Mesenchymal stem cell (in vitro differentiated cells and primary cell): ENCODE measurements around the gene TMEM200A.

ENCODE experiments used
- DNase-seq: peaks from one replicate; pipeline ENCODE4 v3.0.0-alpha.2; 2013
- H2AFZ ChIP-seq: one replicate; pipeline ENCODE4 v1.6.1; 2013; ENCODE audit warnings: low read depth, mild to moderate bottlenecking, control low read depth, inconsistent platforms, low read length, moderate library complexity
- H2AK5ac ChIP-seq: 2 replicates; pipeline ENCODE4 v1.6.1; 2013; ENCODE audit warnings: low read length, moderate library complexity, mild to moderate bottlenecking, inconsistent platforms; ENCODE audit not compliant: severe bottlenecking
- H2BK120ac ChIP-seq: one replicate; pipeline ENCODE4 v1.6.1; 2013; ENCODE audit warnings: low read depth, mild to moderate bottlenecking, inconsistent platforms, low read length, moderate library complexity
- H2BK12ac ChIP-seq, 2 experiments: one replicate each; pipeline ENCODE4 v1.6.1; 2013; ENCODE audit warnings: inconsistent platforms in 2 of 2, low read length in 2 of 2, mild to moderate bottlenecking in 2 of 2, moderate library complexity in 2 of 2, control low read depth in 1 of 2
- H2BK15ac ChIP-seq: one replicate; pipeline ENCODE4 v1.6.1; 2013; ENCODE audit warnings: mild to moderate bottlenecking, low read depth, inconsistent platforms; ENCODE audit not compliant: poor library complexity, severe bottlenecking
- H2BK5ac ChIP-seq: 2 replicates; pipeline ENCODE4 v1.6.1; 2013; ENCODE audit warnings: low read depth, mild to moderate bottlenecking, low read length, control low read depth, inconsistent platforms; ENCODE audit not compliant: poor library complexity, severe bottlenecking
- H3K14ac ChIP-seq, 2 experiments: one replicate each; pipeline ENCODE4 v1.6.1; 2013; ENCODE audit warnings: inconsistent platforms in 2 of 2, low read length in 2 of 2, control low read depth in 1 of 2, mild to moderate bottlenecking in 1 of 2, moderate library complexity in 1 of 2
- H3K18ac ChIP-seq, 2 experiments: one replicate each; pipeline ENCODE4 v1.6.1; 2013; ENCODE audit warnings: inconsistent platforms in 2 of 2, low read length in 2 of 2, control low read depth in 1 of 2, low read depth in 1 of 2, mild to moderate bottlenecking in 1 of 2
- H3K23ac ChIP-seq, 2 experiments: one replicate each; pipeline ENCODE4 v1.6.1; 2013; ENCODE audit warnings: inconsistent platforms in 2 of 2, low read length in 2 of 2, mild to moderate bottlenecking in 2 of 2, moderate library complexity in 2 of 2, control low read depth in 1 of 2
- H3K27ac ChIP-seq: 2 replicates; pipeline ENCODE4 v1.5.1; 2013; ENCODE audit warnings: mild to moderate bottlenecking, moderate library complexity, low read length, control low read depth, inconsistent platforms; ENCODE audit not compliant: poor library complexity, severe bottlenecking
- H3K27me3 ChIP-seq, 2 experiments: 2 replicates each; pipeline versions ENCODE4 v1.6.1 to v1.7.0; 2013; ENCODE audit warnings: low read length in 2 of 2, mild to moderate bottlenecking in 2 of 2, moderate library complexity in 2 of 2, control low read depth in 1 of 2, inconsistent platforms in 1 of 2; ENCODE audit not compliant: control insufficient read depth in 1 of 2, insufficient read depth in 1 of 2
- H3K36me3 ChIP-seq, 2 experiments: 2 replicates each; pipeline versions ENCODE4 v1.6.1 to v1.7.0; 2013; ENCODE audit warnings: low read length in 2 of 2, control low read depth in 1 of 2, inconsistent platforms in 1 of 2, low read depth in 1 of 2, mild to moderate bottlenecking in 1 of 2; ENCODE audit not compliant: insufficient read depth in 2 of 2, control insufficient read depth in 1 of 2
- H3K4ac ChIP-seq, 2 experiments: one replicate each; pipeline ENCODE4 v1.6.1; 2013; ENCODE audit warnings: inconsistent platforms in 2 of 2, low read length in 2 of 2, mild to moderate bottlenecking in 2 of 2, moderate library complexity in 2 of 2, control low read depth in 1 of 2, low read depth in 1 of 2
- H3K4me1 ChIP-seq: 2 replicates; pipeline ENCODE4 v1.6.1; 2013; ENCODE audit warnings: low read depth, low read length, control low read depth; ENCODE audit not compliant: control insufficient read depth, insufficient read depth
- H3K4me2 ChIP-seq: 2 replicates; pipeline ENCODE4 v1.6.1; 2013; ENCODE audit warnings: low read length, mild to moderate bottlenecking, inconsistent platforms; ENCODE audit not compliant: poor library complexity, severe bottlenecking
- H3K4me3 ChIP-seq, 2 experiments: 2 replicates each; pipeline versions ENCODE4 v1.5.1 to v1.7.0; 2013; ENCODE audit warnings: low read length in 2 of 2, mild to moderate bottlenecking in 2 of 2, control low read depth in 1 of 2, low read depth in 1 of 2; ENCODE audit not compliant: insufficient read depth in 1 of 2
- H3K79me1 ChIP-seq: replicated peaks from 2 replicates; pipeline ENCODE4 v1.6.1; 2013; ENCODE audit warnings: mild to moderate bottlenecking, control low read depth, low read length, inconsistent platforms; ENCODE audit not compliant: poor library complexity, severe bottlenecking
- H3K9ac ChIP-seq: 2 replicates; pipeline ENCODE4 v1.7.0; 2013; ENCODE audit warnings: mild to moderate bottlenecking, low read length, moderate library complexity
- H3K9me3 ChIP-seq: 2 replicates; pipeline ENCODE4 v1.7.0; 2013; ENCODE audit warnings: mild to moderate bottlenecking, low read length; ENCODE audit not compliant: control insufficient read depth
- H4K8ac ChIP-seq: one replicate; pipeline ENCODE4 v1.6.1; 2013; ENCODE audit warnings: inconsistent platforms, mild to moderate bottlenecking, low read length, moderate library complexity
- H4K91ac ChIP-seq: one replicate; pipeline ENCODE4 v1.6.1; 2013; ENCODE audit warnings: mild to moderate bottlenecking, low read length, inconsistent platforms
- WGBS: methylation state at CpG from one replicate; pipeline ENCODE4 v1.1.7; 2013; ENCODE audit warnings: mixed read lengths; 5-methylcytosine and 5-hydroxymethylcytosine counted together

The TMEM200A gene

DNA sequence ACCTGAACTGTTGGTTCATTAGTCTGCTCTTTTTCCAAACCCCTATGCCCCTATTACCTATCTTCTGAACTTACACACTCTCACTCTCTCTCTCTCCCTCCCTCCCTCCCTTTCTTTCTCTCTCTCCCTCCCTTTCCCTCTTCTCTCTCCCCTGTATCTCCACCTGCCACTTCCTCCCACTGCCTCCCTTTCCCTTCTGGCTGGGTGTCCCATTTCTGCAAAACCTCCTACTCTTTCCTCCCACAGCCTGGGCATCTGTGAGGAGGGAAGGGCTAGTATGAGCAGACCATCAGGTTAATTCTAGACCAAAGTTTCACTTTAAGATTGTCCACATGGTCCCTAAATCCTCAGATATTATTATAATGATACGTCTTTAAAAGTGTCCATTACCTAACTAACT, 95.1 kb downstream of the TMEM200A start:
- Histone ChIP-seq H3K27me3 (no peaks in the 10 kb centered on the region), H4K91ac (no peak overlapping the region), H2BK5ac (no peak overlapping the region), H2AK5ac (no peak overlapping the region), H3K4me2 (no peak overlapping the region), H3K36me3 (no peaks in the 10 kb centered on the region), H2AFZ (no peak overlapping the region), H3K4me1 (no peaks in the 10 kb centered on the region), H2BK120ac (no peak overlapping the region), H3K4me3 (no peak overlapping the region), H3K23ac (no peak overlapping the region), H3K9ac (no peak overlapping the region), H3K79me1 (no peaks in the 10 kb centered on the region), H3K18ac (no peak overlapping the region), H3K4ac (no peak overlapping the region), H3K9me3 (no peaks in the 10 kb centered on the region), H4K8ac (no peak overlapping the region), H3K14ac (no peak overlapping the region), H3K27ac (no peak overlapping the region), H2BK15ac (no peak overlapping the region), H2BK12ac (no peak overlapping the region)
- no CpG with 5 or more reads among the region's 1 CpG for WGBS
- DNase-seq = no peak

DNA sequence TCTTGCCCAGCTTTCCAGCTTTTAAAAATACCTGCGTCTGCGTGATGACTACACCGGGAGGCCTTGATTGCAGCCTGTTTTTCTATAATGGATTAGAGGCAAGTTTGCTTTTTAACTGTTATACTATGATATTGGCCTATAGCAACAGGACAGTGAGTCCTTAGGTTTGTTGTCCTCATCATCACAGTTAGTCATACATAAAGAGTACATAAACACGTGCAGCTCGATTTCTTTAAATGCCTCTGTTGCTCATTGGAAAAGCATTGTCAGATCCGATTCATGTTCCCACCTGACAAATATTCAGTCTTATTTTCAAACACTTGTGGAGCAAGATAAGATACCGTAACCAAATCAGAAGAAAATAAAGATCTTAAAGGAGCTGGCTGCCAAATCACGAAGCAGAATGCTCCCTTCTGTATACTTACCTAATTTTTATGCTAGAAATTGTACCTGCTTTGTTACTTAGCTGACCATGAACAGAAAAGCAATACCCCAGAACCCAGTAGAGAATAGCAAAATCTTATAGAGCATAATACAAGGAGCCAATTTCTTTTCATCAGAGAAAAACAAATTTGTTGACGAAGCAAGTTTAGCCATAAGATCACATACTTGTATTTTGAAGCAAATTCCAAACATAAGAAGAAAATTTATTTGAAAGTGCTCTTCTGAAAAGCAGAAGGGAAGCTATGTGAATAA, 100.4 kb downstream of the TMEM200A start:
- H2BK5ac ChIP-seq = no peak overlapping the region
- H2BK15ac ChIP-seq = no peak overlapping the region
- H2BK120ac ChIP-seq = no peak overlapping the region
- 86% methylated on average over 8 of the region's 9 CpGs for WGBS
- no peaks in the 10 kb centered on the region for H3K9me3 ChIP-seq
- H2AK5ac ChIP-seq = no peak overlapping the region
- H3K14ac ChIP-seq = no peak overlapping the region
- no peak overlapping the region for H3K27ac ChIP-seq
- H3K18ac ChIP-seq = no peak overlapping the region
- H3K79me1 ChIP-seq = no peaks in the 10 kb centered on the region
- no peak overlapping the region for H3K23ac ChIP-seq
- no peak overlapping the region for H2BK12ac ChIP-seq
- no peaks in the 10 kb centered on the region for H3K27me3 ChIP-seq
- H3K36me3 ChIP-seq = no peaks in the 10 kb centered on the region
- no peak overlapping the region for H3K4me2 ChIP-seq
- no peak overlapping the region for H4K8ac ChIP-seq
- DNase-seq = no peak
- no peak overlapping the region for H3K9ac ChIP-seq
- H2AFZ ChIP-seq = no peak overlapping the region
- no peak overlapping the region for H3K4ac ChIP-seq
- H4K91ac ChIP-seq = no peak overlapping the region
- H3K4me3 ChIP-seq = no peak overlapping the region
- no peaks in the 10 kb centered on the region for H3K4me1 ChIP-seq

DNA sequence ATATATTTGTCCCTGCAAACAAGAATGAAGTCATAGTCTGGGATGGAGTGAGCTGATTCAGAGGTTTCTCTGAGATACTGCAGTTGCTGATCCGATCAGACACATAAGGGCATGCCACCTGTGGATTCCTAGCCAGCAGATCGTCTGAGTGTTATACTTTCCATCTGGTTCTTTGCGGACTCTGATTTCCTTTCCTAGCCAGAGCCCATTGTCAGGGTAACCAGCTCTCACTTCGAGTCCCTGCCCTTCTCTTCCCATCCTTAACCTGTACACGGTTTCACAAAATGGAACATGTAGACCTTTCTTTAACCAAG, 100.9 kb downstream of the TMEM200A start:
- Histone ChIP-seq H3K36me3 (no peaks in the 10 kb centered on the region), H3K27ac (no peak overlapping the region), H4K8ac (no peak overlapping the region), H4K91ac (no peak overlapping the region), H3K4me1 (no peaks in the 10 kb centered on the region), H3K4ac (no peak overlapping the region), H3K9ac (no peak overlapping the region), H3K18ac (no peak overlapping the region), H3K79me1 (no peaks in the 10 kb centered on the region), H3K4me3 (no peak overlapping the region), H3K14ac (no peak overlapping the region), H3K27me3 (no peaks in the 10 kb centered on the region), H2BK15ac (no peak overlapping the region), H3K23ac (no peak overlapping the region), H2AFZ (no peak overlapping the region), H2BK12ac (no peak overlapping the region), H2AK5ac (no peak overlapping the region), H3K4me2 (no peak overlapping the region), H2BK120ac (no peak overlapping the region), H3K9me3 (no peaks in the 10 kb centered on the region), H2BK5ac (no peak overlapping the region)
- no peak for DNase-seq
- 90% methylated on average over 5 of the region's 5 CpGs for WGBS

GRCh38 chr6:130467146-130468050, 101.6 kb downstream of the TMEM200A start:
- no peak for DNase-seq
- Histone ChIP-seq H3K27ac (no peak overlapping the region), H3K18ac (no peak overlapping the region), H2AFZ (no peak overlapping the region), H3K36me3 (no peaks in the 10 kb centered on the region), H3K23ac (no peak overlapping the region), H3K27me3 (no peaks in the 10 kb centered on the region), H4K91ac (peak overlapping the region; percentile 47), H3K4me3 (no peak overlapping the region), H3K79me1 (no peaks in the 10 kb centered on the region), H3K4ac (no peak overlapping the region), H3K4me1 (no peaks in the 10 kb centered on the region), H3K14ac (no peak overlapping the region), H2BK5ac (no peak overlapping the region), H2BK120ac (no peak overlapping the region), H3K9me3 (no peaks in the 10 kb centered on the region), H2BK15ac (peak overlapping the region; percentile 12), H2BK12ac (peak overlapping the region in 1 of 2 experiments; percentile 11), H2AK5ac (no peak overlapping the region), H4K8ac (no peak overlapping the region), H3K4me2 (no peak overlapping the region), H3K9ac (no peak overlapping the region)
- WGBS = 75% methylated on average over 1 of the region's 1 CpG
